Measurements from ENCODE around the gene TENT5A. TPM values are rescaled to one million over a fixed set of nuclear protein-coding genes. Genes with fewer than 3 reads are reported as not detected.

TENT5A gene
- total RNA-seq, 1 donor from 2014 or later: 4.1 TPM

- DNase-seq (ENCODE audit: low spot score in 2 of 2) (no peak), FAIRE-seq (no peak)
Observed at GRCh38 chr6:81722506-81723223, 29.8 kb downstream of the TENT5A start.

- FAIRE-seq (no peak), DNase-seq (ENCODE audit: low spot score in 2 of 2) (no peak)
Observed at GRCh38 chr6:81720427-81720826, 32.1 kb downstream of the TENT5A start.

GRCh38 chr6:81718126-81718525 is 34.4 kb downstream of the TENT5A start:
- DNase-seq (ENCODE audit: low spot score in 2 of 2) (no peak), FAIRE-seq (no peak)

GRCh38 chr6:81714684-81715083 is 37.8 kb downstream of the TENT5A start:
- no peak for DNase-seq (ENCODE audit: low spot score in 2 of 2)
- FAIRE-seq: no peak

GRCh38 chr6:81713205-81713604 is 39.3 kb downstream of the TENT5A start:
- no peak for DNase-seq (ENCODE audit: low spot score in 2 of 2)
- no peak for FAIRE-seq

- FAIRE-seq: no peak
- no peak for DNase-seq (ENCODE audit: low spot score in 2 of 2)
Observed at GRCh38 chr6:81708113-81708699, 44.3 kb downstream of the TENT5A start.

- DNase-seq (ENCODE audit: low spot score in 2 of 2): no peak
- no peak for FAIRE-seq
Observed at GRCh38 chr6:81704700-81705099, 47.8 kb downstream of the TENT5A start.

- DNase-seq (ENCODE audit: low spot score in 2 of 2) (no peak), FAIRE-seq (no peak)
Observed at GRCh38 chr6:81700414-81700813, 52.1 kb downstream of the TENT5A start.

- FAIRE-seq: no peak
- no peak for DNase-seq (ENCODE audit: low spot score in 2 of 2)
Observed at GRCh38 chr6:81697559-81697958, 54.9 kb downstream of the TENT5A start.

- no peak for DNase-seq (ENCODE audit: low spot score in 2 of 2)
- FAIRE-seq: no peak
Observed at GRCh38 chr6:81696524-81696923, 56.0 kb downstream of the TENT5A start.

Small RNA genes within 50 kb of the gene (small RNA-seq; reads per million reads assigned to genes)
- gene AL078599.1 (not detected), gene RF00156 (not detected)
